Lung (tissue), 12 donors: ENCODE results near the gene GOLGA5. TPM values are rescaled to one million over a fixed set of nuclear protein-coding genes. Genes with fewer than 3 reads are reported as not detected.

Experiments used
- ATAC-seq: fragments of 200-7000 bp; cut with Tn5 transposase; one replicate; pipeline ENCODE4 v1.9.1; 2020; ENCODE audit warnings: moderate number of reproducible peaks; ENCODE audit not compliant: insufficient read depth, low FRiP score
- DNase-seq, 3 donors: peaks; one replicate each; pipeline ENCODE4 v3.0.0-alpha.2; 2013 to 2017
- H3K27ac ChIP-seq, 2 donors: one replicate each; pipeline ENCODE4 v1.5.1; 2013; ENCODE audit warnings: mild to moderate bottlenecking in 2 of 2, moderate library complexity in 2 of 2, control low read depth in 1 of 2, inconsistent platforms in 1 of 2, low read depth in 1 of 2, low read length in 1 of 2
- H3K27me3 ChIP-seq, 3 donors: one replicate each; pipeline ENCODE4 v1.5.1; 2013; ENCODE audit warnings: low read length in 2 of 3; ENCODE audit not compliant: control insufficient read depth in 3 of 3, insufficient read depth in 3 of 3
- H3K36me3 ChIP-seq, 4 donors: one replicate each; pipeline ENCODE4 v1.5.1; 2013; ENCODE audit warnings: low read length in 4 of 4, mild to moderate bottlenecking in 1 of 4, moderate library complexity in 1 of 4; ENCODE audit not compliant: control insufficient read depth in 4 of 4, insufficient read depth in 4 of 4
- H3K4me1 ChIP-seq, 5 donors: one replicate each; pipeline ENCODE4 v1.5.1; 2013; ENCODE audit warnings: low read length in 5 of 5, mild to moderate bottlenecking in 2 of 5, moderate library complexity in 1 of 5; ENCODE audit not compliant: control insufficient read depth in 5 of 5, insufficient read depth in 5 of 5
- H3K4me3 ChIP-seq: one replicate; pipeline ENCODE4 v1.5.1; 2013; ENCODE audit warnings: mild to moderate bottlenecking, control low read depth, moderate library complexity
- H3K9ac ChIP-seq, 2 donors: one replicate each; pipeline ENCODE4 v1.5.1; 2013; ENCODE audit warnings: low read length in 2 of 2, control low read depth in 1 of 2; ENCODE audit not compliant: insufficient read depth in 1 of 2
- H3K9me3 ChIP-seq, 4 donors: one replicate each; pipeline ENCODE4 v1.5.1; 2013; ENCODE audit warnings: low read length in 3 of 4, mild to moderate bottlenecking in 1 of 4, moderate library complexity in 1 of 4; ENCODE audit not compliant: control insufficient read depth in 4 of 4, insufficient read depth in 3 of 4
- CTCF ChIP-seq: IDR thresholded peaks from 2 replicates; pipeline ENCODE4 v1.5.1; 2012; ENCODE audit warnings: mild to moderate bottlenecking; ENCODE audit errors: control extremely low read depth, extremely low read depth
- WGBS, 2 donors: extraction: QIAGEN DNeasy Blood & Tissue Kit; methylation state at CpG; one replicate each; pipeline ENCODE4 v1.1.7; 2013; 5-methylcytosine and 5-hydroxymethylcytosine counted together
- polyA plus RNA-seq, 2 donors: library from polyadenylated mRNA; stranded (reverse); fragments of 200-250 nt; gene quantifications; one replicate each; pipeline ENCODE4 v1.2.1, GENCODE V29; 2013
- total RNA-seq, 2 donors: library from RNA; depleted of rRNA in 1 of 2; stranded (reverse); fragments of >200 nt in 1 of 2; gene quantifications; one replicate each; pipeline ENCODE4 v1.2.1, GENCODE V29; 2014 to 2021
- donor health status: control.
- donor health status: control.
- donor health status: Bipolar disorder and iron deficiency.
- donor health status: healthy.
- donor health status: DM: yes; HTN: yes; CAD: no.

GOLGA5 gene
- total and polyA plus RNA-seq, 4 donors: 26.9 to 36.9 (median 34.0) TPM

- peaks cover 0 to 1% (median 0%) of the 10 kb centered on the region in 5 donors for H3K4me1 ChIP-seq
- peaks cover 0 to 11% (median 0%) of the 10 kb centered on the region in 4 donors for H3K9me3 ChIP-seq
- DNase-seq: peak in 2 of 3 donors; percentile 15 to 18
- no peak overlapping the region for H3K27ac ChIP-seq
- TF ChIP-seq CTCF: no peak
- no peaks in the 10 kb centered on the region for H3K36me3 ChIP-seq
- no peak overlapping the region for H3K9ac ChIP-seq
- H3K27me3 ChIP-seq: no peaks in the 10 kb centered on the region
- H3K4me3 ChIP-seq: no peak overlapping the region
- 62 to 77% methylated on average over 3 of the region's 3 CpGs for WGBS, 2 donors
- ATAC-seq: no peak
Measured at GRCh38 chr14:92866181-92866752, 72.2 kb downstream of the GOLGA5 start.

- Histone ChIP-seq H3K4me1 (peaks cover 0 to 1% (median 0%) of the 10 kb centered on the region in 5 donors), H3K27ac (no peak overlapping the region), H3K9me3 (peaks cover 0 to 11% (median 0%) of the 10 kb centered on the region in 4 donors), H3K4me3 (no peak overlapping the region), H3K27me3 (no peaks in the 10 kb centered on the region), H3K36me3 (no peaks in the 10 kb centered on the region), H3K9ac (no peak overlapping the region)
- WGBS, 2 donors: 82 to 86% methylated on average over 14 of the region's 14 CpGs
- DNase-seq: no peak
- ATAC-seq: no peak
- no peak for TF ChIP-seq CTCF
Measured at GRCh38 chr14:92866901-92867865, 73.1 kb downstream of the GOLGA5 start.

GRCh38 chr14:92874962-92875661 is 81.0 kb downstream of the GOLGA5 start:
- no peaks in the 10 kb centered on the region for H3K36me3 ChIP-seq
- peaks cover 0 to 21% (median 8%) of the 10 kb centered on the region in 3 donors for H3K27me3 ChIP-seq
- no peak overlapping the region for H3K9ac ChIP-seq
- H3K9me3 ChIP-seq: no peaks in the 10 kb centered on the region
- 51 to 62% methylated on average over 13 of the region's 13 CpGs for WGBS, 2 donors
- no peaks in the 10 kb centered on the region for H3K4me1 ChIP-seq
- no peak overlapping the region for H3K27ac ChIP-seq
- ATAC-seq (no peak), DNase-seq (peak in 1 of 3 donors; percentile 4)
- H3K4me3 ChIP-seq: no peak overlapping the region
- TF ChIP-seq CTCF: no peak
